Upper lobe of left lung (tissue), 6 donors: Measurements from ENCODE around the gene DEPP1. TPM values are rescaled to one million over a fixed set of nuclear protein-coding genes. Genes with fewer than 3 reads are reported as not detected.
A peak's percentile ranks its signal among the peaks of the same experiment; 100 is the strongest.

Experiments
- ATAC-seq, 2 donors: fragments of 200-7000 bp; cut with Tn5 transposase; one replicate each; pipeline ENCODE4 v1.9.1; 2022; ENCODE audit warnings: mild to moderate bottlenecking in 2 of 2, moderate library complexity in 2 of 2; ENCODE audit not compliant: low FRiP score in 2 of 2
- DNase-seq, 2 donors: peaks; one replicate each; pipeline ENCODE4 v3.0.0-alpha.2; 2019 to 2020
- H3K27ac ChIP-seq, 4 donors: fragments of 200-600 bp; sonication (generic); one replicate each; pipeline ENCODE4 v1.5.1; 2016 to 2019
- H3K27me3 ChIP-seq, 4 donors: fragments of 200-600 bp; sonication (generic); one replicate each; pipeline ENCODE4 v1.5.1; 2017 to 2019
- H3K36me3 ChIP-seq, 4 donors: fragments of 200-600 bp; sonication (generic); one replicate each; pipeline ENCODE4 v1.5.1; 2016 to 2019
- H3K4me1 ChIP-seq, 4 donors: fragments of 200-600 bp; sonication (generic); one replicate each; pipeline ENCODE4 v1.5.1; 2018 to 2019
- H3K4me3 ChIP-seq, 4 donors: fragments of 200-600 bp; sonication (generic); one replicate each; pipeline ENCODE4 v1.5.1; 2017 to 2019; ENCODE audit warnings: mild to moderate bottlenecking in 2 of 4, moderate library complexity in 1 of 4
- H3K9me3 ChIP-seq, 4 donors: fragments of 200-600 bp; sonication (generic); one replicate each; pipeline ENCODE4 v1.5.1; 2018 to 2019
- CTCF ChIP-seq, 6 experiments: fragments of 450-650 bp in 4 of 6; fragments of 200-600 bp in 2 of 6; sonication (generic) in 2 of 6; IDR thresholded peaks; one replicate each; pipeline ENCODE4 v1.5.1; 2016 to 2019; ENCODE audit warnings: antibody characterized with exemption in 6 of 6
- EP300 ChIP-seq, 4 donors: sonication (generic); formaldehyde crosslinking; IDR thresholded peaks; one replicate each; pipeline ENCODE4 v1.5.1; 2017; ENCODE audit warnings: antibody characterized with exemption in 4 of 4, control low read depth in 2 of 4
- POLR2A ChIP-seq, 4 donors: fragments of 450-650 bp; IDR thresholded peaks; one replicate each; pipeline ENCODE4 v1.5.1; 2016 to 2017; ENCODE audit warnings: antibody characterized with exemption in 4 of 4, mild to moderate bottlenecking in 2 of 4
- POLR2AphosphoS5 ChIP-seq, 2 donors: sonication (generic); formaldehyde crosslinking; IDR thresholded peaks; one replicate each; pipeline ENCODE4 v1.5.1; 2017; ENCODE audit warnings: antibody characterized with exemption in 2 of 2
- WGBS, 2 donors: methylation state at CpG; one replicate each; pipeline ENCODE4 v1.1.5; 2017 to 2018; 5-methylcytosine and 5-hydroxymethylcytosine counted together
- total RNA-seq, 6 donors: library from RNA; depleted of rRNA in 4 of 6; stranded (reverse); fragments of >200 nt in 4 of 6; gene quantifications; one replicate each; pipeline versions ENCODE4 v1.1.0 to v1.2.1, GENCODE V29; 2016 to 2021
- donor health status: DM: no; HTN: no; CAD: no; lungs with moderate emphysema.
- donor health status: DM: no; HTN: yes; CAD: no; lungs with severe emphysema.

The DEPP1 gene
- total RNA-seq, 6 donors from 2014 or later = 42.0 to 405 (median 95.6) TPM

DNA sequence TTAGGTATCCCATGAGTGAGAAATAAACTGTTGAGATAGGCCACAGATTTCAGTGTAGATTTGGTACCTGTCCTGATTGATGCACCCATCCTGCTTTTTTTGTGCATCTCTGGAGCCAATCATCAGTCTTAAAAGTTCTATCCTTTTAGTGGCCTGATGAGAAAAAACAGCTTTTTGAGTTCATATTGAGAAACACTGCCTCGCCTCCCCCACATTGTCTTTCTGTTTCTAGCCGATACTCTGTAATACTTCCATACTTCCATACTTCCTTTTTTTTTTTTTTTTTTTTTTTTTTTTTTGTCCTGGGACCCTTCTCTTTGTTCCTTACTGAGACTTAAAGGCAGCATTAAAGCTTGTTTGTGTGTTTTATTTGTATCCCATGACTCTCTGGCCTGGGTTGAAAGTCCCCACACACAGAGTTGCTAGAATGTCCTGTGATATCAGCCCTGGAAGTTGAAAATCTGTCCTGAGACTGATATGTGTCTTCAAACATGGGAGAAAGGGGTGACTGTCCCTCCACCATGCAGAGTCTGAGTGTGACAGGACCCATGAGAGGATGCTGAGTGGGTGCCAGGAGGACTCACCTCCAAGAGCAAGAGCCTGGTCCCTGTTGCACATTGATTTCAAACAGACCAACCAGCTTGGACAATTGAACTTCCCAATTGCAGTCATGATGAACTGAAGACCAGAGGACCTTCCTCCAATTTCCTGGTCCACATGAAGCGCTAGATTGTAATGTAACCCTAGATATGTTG, 27.8 kb upstream of the DEPP1 start:
- no peak for TF ChIP-seq POLR2A (IDR thresholded peaks at IDR 0.05)
- no peak for TF ChIP-seq EP300 (IDR thresholded peaks at IDR 0.05)
- no peak for TF ChIP-seq CTCF (IDR thresholded peaks at IDR 0.05)
- no peak for TF ChIP-seq POLR2AphosphoS5 (IDR thresholded peaks at IDR 0.05)
- H3K9me3 ChIP-seq = no peaks in the 10 kb centered on the region
- peaks cover 0 to 23% (median 8%) of the 10 kb centered on the region in 4 donors for H3K36me3 ChIP-seq
- ATAC-seq = no peak
- no peaks in the 10 kb centered on the region for H3K27me3 ChIP-seq
- H3K4me1 ChIP-seq = peaks cover 8 to 19% (median 14%) of the 10 kb centered on the region in 4 donors
- WGBS, 2 donors = 68 to 86% methylated on average over 3 of the region's 3 CpGs
- H3K4me3 ChIP-seq = no peak overlapping the region
- peak overlapping the region in 1 of 4 donors; percentile 23 for H3K27ac ChIP-seq
- DNase-seq = no peak

- TF ChIP-seq POLR2A (IDR thresholded peaks at IDR 0.05) (no peak), CTCF (IDR thresholded peaks at IDR 0.05) (no peak), POLR2AphosphoS5 (IDR thresholded peaks at IDR 0.05) (no peak), EP300 (IDR thresholded peaks at IDR 0.05) (no peak)
- Histone ChIP-seq H3K4me1 (peaks cover 11 to 24% (median 17%) of the 10 kb centered on the region in 4 donors), H3K9me3 (no peaks in the 10 kb centered on the region), H3K4me3 (no peak overlapping the region), H3K36me3 (peaks cover 0 to 23% (median 8%) of the 10 kb centered on the region in 4 donors), H3K27me3 (no peaks in the 10 kb centered on the region), H3K27ac (no peak overlapping the region)
- ATAC-seq = no peak
- WGBS, 2 donors = 100% methylated on average over 1 of the region's 1 CpG
- DNase-seq = no peak
Observed at GRCh38 chr10:45005284-45005683, 26.7 kb upstream of the DEPP1 start.

DNA sequence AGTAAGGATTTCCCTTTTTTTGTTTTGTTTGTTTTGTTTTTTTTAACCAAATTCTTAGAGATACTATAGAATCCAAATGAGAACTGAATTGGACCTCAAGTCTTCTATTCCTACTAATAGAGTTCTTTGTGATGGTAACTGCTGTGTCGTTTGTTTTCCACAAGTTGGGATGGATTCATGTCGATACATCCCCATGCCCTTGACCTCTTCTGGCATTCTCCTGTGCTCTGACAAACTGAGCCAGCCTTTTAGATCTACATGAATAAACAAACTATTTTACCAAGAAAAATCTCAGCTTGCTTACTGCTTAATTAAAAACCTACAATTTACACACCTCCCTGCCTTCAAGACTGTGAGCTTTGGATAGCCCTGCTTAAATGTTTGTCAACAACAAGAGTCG, 26.1 kb upstream of the DEPP1 start:
- Histone ChIP-seq H3K4me1 (peaks cover 17 to 30% (median 23%) of the 10 kb centered on the region in 4 donors), H3K4me3 (no peak overlapping the region), H3K9me3 (no peaks in the 10 kb centered on the region), H3K27me3 (no peaks in the 10 kb centered on the region), H3K27ac (no peak overlapping the region), H3K36me3 (peaks cover 0 to 23% (median 8%) of the 10 kb centered on the region in 4 donors)
- DNase-seq (no peak), ATAC-seq (no peak)
- 68 to 75% methylated on average over 3 of the region's 3 CpGs for WGBS, 2 donors
- no peak for TF ChIP-seq CTCF (IDR thresholded peaks at IDR 0.05)
- no peak for TF ChIP-seq POLR2A (IDR thresholded peaks at IDR 0.05)
- TF ChIP-seq EP300 (IDR thresholded peaks at IDR 0.05) = no peak
- TF ChIP-seq POLR2AphosphoS5 (IDR thresholded peaks at IDR 0.05) = no peak

DNA sequence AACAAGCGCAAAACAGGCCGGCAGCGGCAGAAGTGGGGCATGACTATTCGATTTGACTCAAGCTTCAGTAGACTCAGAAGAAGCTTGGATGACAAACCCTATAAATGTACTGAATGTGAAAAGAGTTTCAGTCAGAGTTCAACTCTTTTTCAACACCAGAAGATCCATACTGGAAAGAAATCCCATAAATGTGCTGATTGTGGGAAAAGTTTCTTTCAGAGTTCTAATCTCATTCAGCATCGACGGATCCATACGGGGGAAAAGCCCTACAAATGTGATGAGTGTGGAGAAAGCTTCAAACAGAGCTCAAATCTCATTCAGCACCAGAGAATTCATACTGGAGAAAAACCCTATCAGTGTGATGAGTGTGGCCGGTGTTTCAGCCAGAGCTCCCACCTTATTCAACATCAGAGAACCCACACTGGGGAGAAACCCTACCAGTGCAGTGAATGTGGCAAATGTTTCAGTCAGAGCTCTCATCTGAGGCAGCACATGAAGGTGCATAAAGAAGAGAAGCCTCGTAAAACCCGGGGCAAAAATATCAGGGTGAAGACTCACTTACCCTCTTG, 24.9 kb upstream of the DEPP1 start:
- peak overlapping the region in 1 of 4 donors; percentile 37 for H3K27ac ChIP-seq

More for the DNA sequence above, 24.9 kb upstream of the DEPP1 start:
- peaks cover 0 to 23% (median 8%) of the 10 kb centered on the region in 4 donors for H3K36me3 ChIP-seq
- no peaks in the 10 kb centered on the region for H3K27me3 ChIP-seq
- no peak overlapping the region for H3K4me3 ChIP-seq
- H3K9me3 ChIP-seq = no peaks in the 10 kb centered on the region
- peaks cover 21 to 35% (median 25%) of the 10 kb centered on the region in 4 donors for H3K4me1 ChIP-seq
- 85 to 88% methylated on average over 10 of the region's 10 CpGs for WGBS, 2 donors
- DNase-seq (no peak), ATAC-seq (no peak)
- TF ChIP-seq CTCF (IDR thresholded peaks at IDR 0.05) (no peak), POLR2A (IDR thresholded peaks at IDR 0.05) (no peak), POLR2AphosphoS5 (IDR thresholded peaks at IDR 0.05) (no peak)
